HepG2 (cell line): ENCODE results near the gene HUNK. TPM values are rescaled to one million over a fixed set of nuclear protein-coding genes. Genes with fewer than 3 reads are reported as not detected.

Experiments used
- ATAC-seq: fragments of 200-7000 bp; cut with Tn5 transposase; 3 replicates; pipeline ENCODE4 v1.9.1; 2020; ENCODE audit warnings: mild to moderate bottlenecking, moderate library complexity
- BruUV-seq: library from RNA; stranded (reverse); fragments of 400-500 nt; replicated peaks from 2 replicates; lab custom pipeline; 2021; lab: Mats Ljungman, UMichigan
- CTCF ChIA-PET: fragments of 300-600 bp; formaldehyde crosslinking; extraction: SDS; loops from one replicate; lab custom pipeline; 2021; ENCODE audit warnings: low total read pairs, inconsistent platforms, low intra/inter-chr PET ratio; lab: Yijun Ruan, JAX
- POLR2A ChIA-PET: fragments of 350-600 bp; sonication (Branson Sonifier 250); formaldehyde crosslinking; loops from one replicate; lab custom pipeline; 2020; ENCODE audit warnings: antibody characterized with exemption, inconsistent platforms; lab: Yijun Ruan, JAX
- DNase-seq: peaks from one replicate; pipeline ENCODE4 v3.0.0-alpha.2; 2015; ENCODE audit warnings: low spot score
- FAIRE-seq: peaks from 3 replicates; lab custom pipeline; 2011; peaks lifted over from hg19 to GRCh38; lab: Jason Lieb, UNC
- H2AFZ ChIP-seq: one replicate; pipeline ENCODE4 v1.6.1; 2011; ENCODE audit warnings: low read length, inconsistent platforms
- H3K27ac ChIP-seq: fragments of 300-600 bp; 3 replicates; pipeline ENCODE4 v1.8.0; 2011; ENCODE audit warnings: mixed run types, mild to moderate bottlenecking, mixed read lengths, low read length, inconsistent platforms; ENCODE audit not compliant: insufficient read depth; ENCODE audit errors: extremely low read length
- H3K27me3 ChIP-seq, 2 experiments: fragments of 200-600 bp in 1 of 2; 2 replicates in 1 of 2; 3 replicates in 1 of 2; pipeline versions ENCODE4 v1.6.0 to v1.8.0; 2011; ENCODE audit warnings: low read length in 2 of 2, mild to moderate bottlenecking in 2 of 2, moderate library complexity in 2 of 2, inconsistent platforms in 1 of 2; ENCODE audit not compliant: insufficient read depth in 2 of 2, control insufficient read depth in 1 of 2
- H3K36me3 ChIP-seq, 2 experiments: fragments of 200-600 bp in 1 of 2; replicated peaks in 1 of 2; 2 replicates in 1 of 2; 3 replicates in 1 of 2; pipeline versions ENCODE4 v1.5.1 to v1.8.0; 2011; ENCODE audit warnings: low read length in 2 of 2, inconsistent platforms in 1 of 2; ENCODE audit not compliant: insufficient read depth in 2 of 2, control insufficient read depth in 1 of 2
- H3K4me1 ChIP-seq: 2 replicates; pipeline ENCODE4 v1.5.1; 2012; ENCODE audit warnings: low read length, inconsistent platforms; ENCODE audit not compliant: insufficient read depth
- H3K4me2 ChIP-seq: 2 replicates; pipeline ENCODE4 v1.6.0; 2011; ENCODE audit warnings: low read depth, low read length, inconsistent platforms
- H3K4me3 ChIP-seq, 3 experiments: fragments of 200-600 bp in 1 of 3; sonication (generic), shearing (Covaris generic) in 1 of 3; replicated peaks in 1 of 3; 2 replicates each; pipeline ENCODE4 v1.5.1; 2011 to 2016; ENCODE audit warnings: low read length in 3 of 3, inconsistent platforms in 2 of 3, low read depth in 2 of 3, mild to moderate bottlenecking in 2 of 3, control low read depth in 1 of 3, mixed read lengths in 1 of 3; ENCODE audit not compliant: insufficient read depth in 1 of 3
- H3K79me2 ChIP-seq: one replicate; pipeline ENCODE4 v1.6.1; 2011; ENCODE audit warnings: low read length, inconsistent platforms; ENCODE audit not compliant: insufficient read depth
- H3K9ac ChIP-seq: 2 replicates; pipeline ENCODE4 v1.6.0; 2011; ENCODE audit warnings: mild to moderate bottlenecking, low read depth, low read length, inconsistent platforms; ENCODE audit not compliant: insufficient read depth
- H3K9me3 ChIP-seq: 2 replicates; pipeline ENCODE4 v1.5.1; 2012; ENCODE audit warnings: mild to moderate bottlenecking, low read length
- H4K20me1 ChIP-seq: 2 replicates; pipeline ENCODE4 v1.6.0; 2011; ENCODE audit warnings: inconsistent platforms, mild to moderate bottlenecking, low read length, moderate library complexity; ENCODE audit not compliant: insufficient read depth
- AGO1 ChIP-seq: fragments of 200-400 bp; formaldehyde crosslinking; IDR thresholded peaks from 2 replicates; pipeline ENCODE4 v1.6.1; 2017; ENCODE audit warnings: mild to moderate bottlenecking, low read depth, low read length, moderate library complexity; ENCODE audit not compliant: poor library complexity, severe bottlenecking
- FOXK1 ChIP-seq: sonication (generic); formaldehyde crosslinking; IDR thresholded peaks from 2 replicates; pipeline ENCODE4 v1.4.0; 2020; ENCODE audit warnings: low read depth, missing genetic modification reagents, borderline replicate concordance
- ZNF251 ChIP-seq: sonication (generic); formaldehyde crosslinking; IDR thresholded peaks from 2 replicates; pipeline ENCODE4 v1.9.0; 2021; ENCODE audit warnings: mild to moderate bottlenecking, missing genetic modification reagents
- ZNF589 ChIP-seq: sonication (generic); formaldehyde crosslinking; conservative IDR thresholded peaks from 2 replicates; pipeline ENCODE4 v1.8.0; 2022; ENCODE audit warnings: mild to moderate bottlenecking, moderate library complexity, missing genetic modification reagents
- ZNF713 ChIP-seq: sonication (generic); formaldehyde crosslinking; IDR thresholded peaks from 2 replicates; pipeline ENCODE4 v1.4.0; 2020; ENCODE audit warnings: mild to moderate bottlenecking, missing genetic modification reagents
- WGBS: methylation state at CpG from one replicate; pipeline ENCODE4 v1.1.6; 2017; ENCODE audit warnings: low lambda C conversion rate; 5-methylcytosine and 5-hydroxymethylcytosine counted together
- in situ Hi-C: cut with HindIII; loops from 2 replicates; pipeline ENCODE4 v1.10.0; 2017; ENCODE audit warnings: low pct_unique_long_range_greater_than_20kb; ENCODE audit not compliant: extremely low pct_ligation_motif_present
- intact Hi-C: fragments of 100-400 bp; cut with micrococcal nuclease; formaldehyde crosslinking; loops from one replicate; pipeline ENCODE4 v1.10.0; 2022; ENCODE audit not compliant: unreplicated experiment
- polyA plus RNA-seq, 8 experiments: library from polyadenylated mRNA; depleted of rRNA in 3 of 8; stranded (reverse) in 7 of 8; unstranded in 1 of 8; fragments of >200 nt; fragmentation: Illumina TruSeq in 4 of 8; extraction: Trizol in 4 of 8; gene quantifications; 2 replicates each; pipeline versions ENCODE4 v1.2.1 to v1.2.3, GENCODE V29; 2011 to 2016; ENCODE audit warnings: low read depth in 4 of 8, missing spikeins in 1 of 8, mixed read lengths in 1 of 8; ENCODE audit not compliant: insufficient read depth in 1 of 8
- total RNA-seq, 5 experiments: library from RNA; depleted of rRNA; stranded (reverse); fragments of >200 nt; fragmentation: Illumina TruSeq; extraction: Trizol; gene quantifications; 2 replicates each; pipeline ENCODE4 v1.2.3, GENCODE V29; 2016; ENCODE audit warnings: low read depth in 1 of 5
- TF ChIP-seq, protein P1 (sequence below): sonication (generic); formaldehyde crosslinking; IDR thresholded peaks from 2 replicates; pipeline ENCODE4 v1.4.0; 2020; ENCODE audit warnings: missing genetic modification reagents
- TF ChIP-seq, protein P2 (sequence below): fragments of 450-650 bp; IDR thresholded peaks from 2 replicates; pipeline ENCODE4 v1.6.1; 2016
- TF ChIP-seq, protein P3 (sequence below): sonication (generic); formaldehyde crosslinking; IDR thresholded peaks from 2 replicates; pipeline ENCODE4 v1.4.0; 2020; ENCODE audit warnings: mild to moderate bottlenecking, missing genetic modification reagents

The HUNK gene
- total and polyA plus RNA-seq, 2 of the 13 experiments (the other 11 are each of a cell fraction or from before 2014, with no cell fraction given), result 1.8 to 1.9 TPM

DNA sequence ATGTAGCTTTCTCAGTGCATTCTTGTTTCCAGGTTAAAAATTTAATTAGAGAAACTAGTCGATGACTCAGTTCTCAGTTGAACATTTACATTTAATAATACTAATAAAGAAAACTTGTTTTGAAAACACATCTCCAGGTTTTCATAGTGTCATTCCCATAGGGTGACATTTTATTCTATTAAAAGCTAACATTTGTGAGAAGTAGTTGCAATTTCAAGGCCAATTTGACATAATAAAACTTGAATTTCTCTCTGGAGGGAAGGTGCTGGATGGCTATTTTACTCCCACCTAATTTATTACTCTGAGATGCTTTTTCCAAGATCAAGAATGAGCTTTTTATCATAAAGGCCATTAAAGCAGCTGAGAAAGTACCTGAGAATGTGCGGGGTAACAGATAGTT lies 16.6 kb downstream of the HUNK start:
- H4K20me1 ChIP-seq, result no peaks in the 10 kb centered on the region
- H3K4me3 ChIP-seq, result no peak overlapping the region
- 96% methylated on average over 2 of the region's 2 CpGs for WGBS
- H3K36me3 ChIP-seq, result no peaks in the 10 kb centered on the region
- H3K27ac ChIP-seq, result no peak overlapping the region
- ATAC-seq, result no peak
- H3K9ac ChIP-seq, result no peak overlapping the region
- peaks cover 14% of the 10 kb centered on the region for H3K79me2 ChIP-seq
- H3K4me2 ChIP-seq, result no peak overlapping the region
- no peaks in the 10 kb centered on the region for H3K9me3 ChIP-seq
- intact Hi-C loops (no loop called here), in situ Hi-C loops (no loop called here)
- no peak for TF ChIP-seq ZNF713 (CRISPR knock-in tag)
- TF ChIP-seq, protein P1, sequence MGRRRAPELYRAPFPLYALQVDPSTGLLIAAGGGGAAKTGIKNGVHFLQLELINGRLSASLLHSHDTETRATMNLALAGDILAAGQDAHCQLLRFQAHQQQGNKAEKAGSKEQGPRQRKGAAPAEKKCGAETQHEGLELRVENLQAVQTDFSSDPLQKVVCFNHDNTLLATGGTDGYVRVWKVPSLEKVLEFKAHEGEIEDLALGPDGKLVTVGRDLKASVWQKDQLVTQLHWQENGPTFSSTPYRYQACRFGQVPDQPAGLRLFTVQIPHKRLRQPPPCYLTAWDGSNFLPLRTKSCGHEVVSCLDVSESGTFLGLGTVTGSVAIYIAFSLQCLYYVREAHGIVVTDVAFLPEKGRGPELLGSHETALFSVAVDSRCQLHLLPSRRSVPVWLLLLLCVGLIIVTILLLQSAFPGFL (CRISPR knock-in tag), result no peak
- TF ChIP-seq, protein P2, sequence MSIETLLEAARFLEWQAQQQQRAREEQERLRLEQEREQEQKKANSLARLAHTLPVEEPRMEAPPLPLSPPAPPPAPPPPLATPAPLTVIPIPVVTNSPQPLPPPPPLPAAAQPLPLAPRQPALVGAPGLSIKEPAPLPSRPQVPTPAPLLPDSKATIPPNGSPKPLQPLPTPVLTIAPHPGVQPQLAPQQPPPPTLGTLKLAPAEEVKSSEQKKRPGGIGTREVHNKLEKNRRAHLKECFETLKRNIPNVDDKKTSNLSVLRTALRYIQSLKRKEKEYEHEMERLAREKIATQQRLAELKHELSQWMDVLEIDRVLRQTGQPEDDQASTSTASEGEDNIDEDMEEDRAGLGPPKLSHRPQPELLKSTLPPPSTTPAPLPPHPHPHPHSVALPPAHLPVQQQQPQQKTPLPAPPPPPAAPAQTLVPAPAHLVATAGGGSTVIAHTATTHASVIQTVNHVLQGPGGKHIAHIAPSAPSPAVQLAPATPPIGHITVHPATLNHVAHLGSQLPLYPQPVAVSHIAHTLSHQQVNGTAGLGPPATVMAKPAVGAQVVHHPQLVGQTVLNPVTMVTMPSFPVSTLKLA, result no peak
- TF ChIP-seq ZNF589 (CRISPR knock-in tag), result no peak
- TF ChIP-seq AGO1, result no peak
- no peak for TF ChIP-seq FOXK1
- TF ChIP-seq, protein P3, sequence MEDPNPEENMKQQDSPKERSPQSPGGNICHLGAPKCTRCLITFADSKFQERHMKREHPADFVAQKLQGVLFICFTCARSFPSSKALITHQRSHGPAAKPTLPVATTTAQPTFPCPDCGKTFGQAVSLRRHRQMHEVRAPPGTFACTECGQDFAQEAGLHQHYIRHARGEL, result no peak
- TF ChIP-seq ZNF251 (CRISPR knock-in tag), result no peak
- DNase-seq, result no peak
- H2AFZ ChIP-seq, result no peak overlapping the region
- ChIA-PET CTCF (no interaction called here), POLR2A (interaction anchor here (0.9 to 1.5 kb wide), 2 partner anchors 11 to 19 kb away, joined by 4 to 13 read pairs; no protein-coding TSS in a partner anchor)
- no TSS peak for BruUV-seq
- peaks cover 70% of the 10 kb centered on the region for H3K4me1 ChIP-seq
- FAIRE-seq, result no peak
- H3K27me3 ChIP-seq, result no peaks in the 10 kb centered on the region
